Measurements from ENCODE around the gene ZNF579.
A peak's percentile ranks its signal among the peaks of the same experiment; 100 is the strongest.

Gene ZNF579

DNA sequence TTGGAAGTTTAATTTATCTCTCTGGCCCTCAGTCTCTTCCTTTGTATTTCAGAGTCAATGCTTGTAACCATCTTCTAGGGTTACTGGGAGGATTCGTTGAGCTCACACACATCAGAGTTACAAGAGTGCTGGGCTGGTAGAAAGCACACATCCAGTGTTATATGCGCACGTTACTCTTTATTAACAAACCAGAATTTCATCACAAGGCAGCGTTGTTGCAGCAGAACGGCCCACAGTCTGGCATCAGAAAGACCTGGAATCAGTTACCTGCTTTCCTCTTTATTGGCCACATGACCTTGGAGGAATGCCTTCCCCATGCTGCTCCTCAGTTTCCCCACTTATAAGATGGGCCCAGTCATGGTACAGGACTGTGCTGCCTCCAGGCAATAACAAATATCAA, 28.7 kb upstream of the ZNF579 start:
- TF ChIP-seq, protein P1, sequence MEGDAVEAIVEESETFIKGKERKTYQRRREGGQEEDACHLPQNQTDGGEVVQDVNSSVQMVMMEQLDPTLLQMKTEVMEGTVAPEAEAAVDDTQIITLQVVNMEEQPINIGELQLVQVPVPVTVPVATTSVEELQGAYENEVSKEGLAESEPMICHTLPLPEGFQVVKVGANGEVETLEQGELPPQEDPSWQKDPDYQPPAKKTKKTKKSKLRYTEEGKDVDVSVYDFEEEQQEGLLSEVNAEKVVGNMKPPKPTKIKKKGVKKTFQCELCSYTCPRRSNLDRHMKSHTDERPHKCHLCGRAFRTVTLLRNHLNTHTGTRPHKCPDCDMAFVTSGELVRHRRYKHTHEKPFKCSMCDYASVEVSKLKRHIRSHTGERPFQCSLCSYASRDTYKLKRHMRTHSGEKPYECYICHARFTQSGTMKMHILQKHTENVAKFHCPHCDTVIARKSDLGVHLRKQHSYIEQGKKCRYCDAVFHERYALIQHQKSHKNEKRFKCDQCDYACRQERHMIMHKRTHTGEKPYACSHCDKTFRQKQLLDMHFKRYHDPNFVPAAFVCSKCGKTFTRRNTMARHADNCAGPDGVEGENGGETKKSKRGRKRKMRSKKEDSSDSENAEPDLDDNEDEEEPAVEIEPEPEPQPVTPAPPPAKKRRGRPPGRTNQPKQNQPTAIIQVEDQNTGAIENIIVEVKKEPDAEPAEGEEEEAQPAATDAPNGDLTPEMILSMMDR (conservative IDR thresholded peaks at IDR 0.05) = no peak
- no peak overlapping the region for H3K27ac ChIP-seq

DNA sequence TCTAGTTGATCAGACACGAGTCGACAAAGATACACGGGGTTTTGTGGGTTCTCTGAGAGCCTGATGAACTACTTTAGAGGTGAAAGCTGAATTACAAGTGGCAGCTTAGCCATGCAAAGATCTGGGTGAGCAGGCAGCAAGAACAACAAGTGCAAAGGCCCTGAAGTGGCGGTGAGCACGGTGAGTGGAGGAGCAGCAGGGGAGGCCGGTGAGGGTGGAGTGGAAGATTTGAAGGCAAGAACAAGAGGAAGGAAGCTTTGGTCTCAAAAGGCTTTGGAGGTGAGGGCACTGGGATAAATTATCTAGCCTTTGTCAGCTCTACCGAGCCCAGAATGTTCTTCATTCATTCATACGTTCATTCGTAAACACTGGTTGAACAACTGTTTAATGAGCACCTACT, 26.2 kb upstream of the ZNF579 start:
- TF ChIP-seq, protein P1 (conservative IDR thresholded peaks at IDR 0.05) = no peak
- H3K27ac ChIP-seq = peak overlapping the region; percentile 95

DNA sequence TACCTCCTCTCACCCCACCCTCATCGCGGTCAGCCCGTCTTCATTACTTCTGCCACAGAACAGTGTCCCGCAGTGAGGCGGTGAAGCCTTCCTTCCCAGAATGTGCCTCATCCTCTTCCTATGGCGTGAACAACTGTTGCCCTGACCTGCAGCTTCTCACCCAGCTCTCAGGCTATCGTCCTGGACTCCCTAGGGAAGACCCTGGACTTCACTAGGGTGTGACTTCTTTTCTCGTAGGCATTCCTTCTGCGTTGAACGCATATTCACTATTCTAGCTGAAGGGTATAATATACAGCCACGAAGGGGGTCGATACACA, 25.8 kb upstream of the ZNF579 start:
- peak overlapping the region; percentile 95 for H3K27ac ChIP-seq
- TF ChIP-seq, protein P1 (conservative IDR thresholded peaks at IDR 0.05) = peak; percentile 51

DNA sequence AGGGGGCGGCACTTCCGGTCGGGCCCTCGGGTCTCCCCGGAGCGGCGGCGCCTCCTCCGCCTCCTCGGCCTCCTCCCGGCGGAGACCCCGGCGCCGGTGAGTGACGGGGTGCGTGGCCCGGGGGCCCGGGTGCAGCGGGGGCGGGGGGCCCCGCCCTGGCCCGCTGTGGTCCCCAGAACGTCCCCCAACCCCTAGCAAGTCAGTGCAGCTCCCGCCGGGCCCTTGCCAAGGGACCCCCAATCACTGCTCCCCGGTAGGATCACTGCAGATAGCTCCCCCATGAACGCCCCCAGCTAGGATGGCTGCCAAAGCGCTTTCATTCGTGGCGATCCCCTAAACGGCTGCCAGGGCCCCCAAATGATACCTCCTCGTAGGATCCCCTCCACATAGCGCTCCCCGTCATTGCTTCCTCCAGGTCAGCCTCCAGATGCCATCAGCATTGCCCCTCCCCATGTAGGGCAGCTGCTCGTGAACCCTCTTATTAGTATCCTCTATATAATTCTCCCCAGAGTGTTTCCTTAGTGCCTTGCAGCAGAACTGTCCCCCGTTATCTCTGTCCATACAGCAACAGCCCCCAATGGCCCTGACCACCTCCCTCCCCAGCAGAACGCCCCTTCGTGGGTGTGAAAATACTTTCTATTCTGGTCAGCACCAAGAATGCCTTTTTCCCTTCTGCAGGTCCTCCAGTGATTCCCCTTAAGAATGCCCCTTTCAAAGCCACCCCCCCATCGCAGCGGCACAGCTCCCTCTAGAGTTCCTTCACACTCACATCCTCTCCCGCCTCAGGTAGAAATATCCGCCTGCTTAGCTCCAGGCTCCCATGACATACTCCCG, 25.2 kb upstream of the ZNF579 start, which contains the start of gene ZNF865:
TSS of gene ZNF865 (plus strand) at position 11 of the 834 bp plus-strand sequence. CDS start 7,972 bp downstream, outside the sequence.
- TF ChIP-seq, protein P1 (conservative IDR thresholded peaks at IDR 0.05) = peak; percentile 92

DNA sequence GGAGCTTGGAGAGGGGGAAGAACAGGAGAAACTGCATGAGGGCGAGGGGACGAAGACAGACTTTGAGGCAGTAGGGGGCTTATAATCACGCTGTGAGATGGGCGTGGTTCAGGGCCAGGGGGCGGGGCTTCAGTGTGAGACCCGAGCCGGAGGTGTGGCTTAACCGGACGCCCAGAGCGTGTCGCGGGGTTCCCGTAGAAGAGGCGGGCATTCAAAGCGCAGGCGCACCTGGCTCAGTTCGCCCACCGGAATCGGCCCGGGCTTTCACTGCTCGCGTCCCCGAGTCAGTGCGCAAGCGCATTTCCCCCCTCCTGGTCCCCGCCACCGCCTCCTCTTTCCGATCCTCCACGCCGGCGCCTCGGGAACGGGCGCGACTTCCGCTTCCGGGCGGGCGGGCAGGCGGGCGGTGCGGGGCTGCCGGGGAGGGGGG, 24.6 kb upstream of the ZNF579 start:
- peak overlapping the region; percentile 95 for H3K27ac ChIP-seq
- TF ChIP-seq, protein P1 (conservative IDR thresholded peaks at IDR 0.05) = no peak

More for the DNA sequence above, 25.2 kb upstream of the ZNF579 start, which contains the start of gene ZNF865:
- H3K27ac ChIP-seq = peak within 1 kb of the TSS; percentile 95

DNA sequence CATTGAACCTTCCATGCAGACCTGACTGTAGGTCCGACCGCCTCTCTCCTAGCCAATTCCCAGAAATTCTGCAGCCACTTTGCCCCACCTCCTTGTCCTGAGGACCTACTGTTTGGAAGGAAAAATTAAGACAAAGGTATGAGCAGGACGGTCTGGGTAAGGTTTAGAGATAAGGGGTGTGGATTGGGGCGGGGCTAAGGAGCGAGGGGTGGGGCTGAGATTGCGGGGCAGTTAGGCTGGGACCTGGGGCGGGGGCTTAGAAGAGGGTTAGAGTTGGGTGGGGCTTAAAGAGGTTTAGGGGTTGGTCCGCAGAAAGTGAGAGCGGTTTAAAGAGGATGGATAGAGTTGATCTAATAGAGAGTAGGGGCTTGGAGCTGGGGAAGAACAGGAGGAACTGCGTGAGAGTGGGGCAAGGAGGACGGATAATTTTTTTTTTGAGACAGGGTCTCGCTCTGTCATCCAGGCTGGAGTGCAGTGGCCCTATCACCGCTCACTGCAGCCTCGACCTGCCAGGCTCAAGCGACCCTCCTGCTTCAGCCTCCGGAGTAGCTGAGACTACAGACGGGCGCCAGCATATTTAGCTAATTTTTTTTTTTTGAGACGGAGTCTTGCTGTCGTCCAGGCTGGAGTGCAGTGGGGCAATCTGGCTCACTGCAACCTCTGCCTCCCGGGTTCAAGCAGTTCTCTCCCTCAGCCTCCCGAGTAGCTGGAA, 23.1 kb upstream of the ZNF579 start:
- peak overlapping the region; percentile 95 for H3K27ac ChIP-seq
- TF ChIP-seq, protein P1 (conservative IDR thresholded peaks at IDR 0.05) = no peak

DNA sequence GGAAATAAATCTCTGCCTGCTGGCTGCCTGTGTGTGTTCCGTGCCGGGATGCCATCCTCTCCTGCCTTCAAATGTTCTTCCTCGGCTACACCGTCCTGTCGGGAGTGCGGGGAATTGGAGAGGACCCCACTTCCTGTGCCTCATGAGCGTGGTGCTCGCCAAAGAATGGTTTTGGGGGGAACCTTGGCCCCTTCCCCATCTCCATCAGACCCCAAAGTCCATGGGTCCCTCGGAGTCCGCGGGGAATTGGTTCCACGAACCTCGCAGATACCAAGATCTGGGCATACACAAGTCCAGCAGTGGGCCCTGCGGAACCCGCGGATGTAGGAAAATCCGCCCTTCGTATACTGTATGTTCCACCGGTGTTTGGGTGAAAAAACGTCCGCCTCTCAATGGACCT, 22.5 kb upstream of the ZNF579 start:
- H3K27ac ChIP-seq = no peak overlapping the region
- TF ChIP-seq, protein P1 (conservative IDR thresholded peaks at IDR 0.05) = no peak

All from VCaP (cell line).